Stimulated activated CD4-positive, alpha-beta T cell treated with anti-CD3 and anti-CD28 coated beads, Interleukin-12 subunit alpha, Interleukin-12 subunit beta, amount 100 ng/mL, for 48 hours (primary cell): Measurements from ENCODE around the gene FBH1.
"Not testable (repeated sequence)": the region's sequence is repeated elsewhere in the genome, so short reads cannot be mapped to it uniquely, and the experiment has no call there.

Experiments used
- DNase-seq, 3 donors: peaks; one replicate each; pipeline ENCODE4 v3.0.0-alpha.2; 2020; ENCODE audit warnings: low read depth in 2 of 3, low spot score in 1 of 3

The FBH1 gene

GRCh38 chr10:5889624-5890451 is at the start of gene FBH1, which contains the start of gene ANKRD16:
Gene FBH1, plus strand, starts transcription at chr10:5890243. Its CDS starts 103 bp downstream, at chr10:5890346.
Gene ANKRD16, minus strand, starts transcription at chr10:5889893. Its CDS starts 539 bp downstream, at chr10:5889354.
- DNase-seq: peak; percentile 95 to 98 (median 97)

DNA sequence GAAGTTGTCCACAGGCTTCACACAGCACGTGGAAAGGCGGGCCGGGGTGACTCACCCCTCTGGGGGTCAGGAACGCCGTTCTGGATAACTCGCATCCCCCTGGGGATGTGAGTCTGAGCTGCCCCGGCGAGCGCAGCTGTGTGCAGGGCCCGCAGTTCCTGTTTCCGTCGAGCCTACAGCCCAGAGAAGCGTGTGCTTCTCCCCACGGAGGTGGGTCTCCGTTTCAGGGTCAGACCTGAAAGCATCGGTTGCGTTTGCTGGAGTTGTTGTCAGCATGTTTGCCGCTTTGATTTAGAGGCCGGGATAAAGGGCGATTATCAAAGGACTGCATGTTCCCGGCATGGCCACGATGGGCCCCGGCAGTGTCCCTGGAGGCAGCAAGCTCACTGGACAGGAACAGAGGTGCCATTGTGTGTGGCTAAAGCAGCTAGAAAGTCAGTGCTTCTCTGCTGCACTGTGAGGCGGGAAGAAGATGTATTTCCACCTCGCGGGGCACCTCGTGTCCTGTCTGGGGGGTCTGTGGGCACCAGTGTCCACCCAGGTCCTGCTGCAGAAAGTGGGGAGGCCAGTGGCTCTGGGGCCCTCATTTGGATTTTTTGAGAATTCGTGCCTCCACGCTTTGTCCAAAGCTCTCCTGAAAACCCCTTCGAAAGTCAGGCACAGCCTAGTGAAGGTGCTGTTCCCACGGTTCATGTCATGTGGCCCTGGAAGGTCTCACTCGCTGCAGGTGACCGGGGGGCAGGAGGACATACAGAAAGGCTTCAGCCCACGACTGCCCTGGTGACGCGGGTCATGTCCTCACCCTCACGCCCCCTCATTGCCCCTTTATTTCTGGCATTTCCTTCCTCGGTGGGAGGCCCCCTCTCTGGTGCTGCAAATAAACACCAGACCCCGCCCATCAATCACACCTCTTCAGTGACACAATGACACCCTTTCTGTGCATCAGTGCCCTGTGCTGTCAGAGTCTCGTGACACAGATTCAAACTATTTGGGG is 49.4 kb upstream of the FBH1 start:
- no peak for DNase-seq

DNA sequence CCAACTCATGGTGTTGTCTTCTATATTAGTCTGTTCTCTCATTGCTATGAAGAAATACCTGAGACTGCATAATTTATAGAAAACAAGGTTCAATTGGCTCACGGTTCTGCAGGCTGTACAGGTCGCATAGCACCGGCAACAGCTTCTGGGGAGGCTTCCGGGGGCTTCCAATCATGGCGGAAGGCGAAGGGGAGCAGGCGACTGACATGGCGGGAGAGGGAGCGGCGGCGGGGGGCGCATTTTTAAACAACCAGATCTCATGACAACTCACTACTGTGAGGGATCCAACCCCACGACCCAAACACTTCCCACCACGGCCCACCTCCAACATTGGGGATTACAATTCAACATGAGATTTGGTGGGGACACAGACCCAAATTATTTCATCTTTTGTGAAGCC is 48.1 kb upstream of the FBH1 start:
- no peak for DNase-seq

DNA sequence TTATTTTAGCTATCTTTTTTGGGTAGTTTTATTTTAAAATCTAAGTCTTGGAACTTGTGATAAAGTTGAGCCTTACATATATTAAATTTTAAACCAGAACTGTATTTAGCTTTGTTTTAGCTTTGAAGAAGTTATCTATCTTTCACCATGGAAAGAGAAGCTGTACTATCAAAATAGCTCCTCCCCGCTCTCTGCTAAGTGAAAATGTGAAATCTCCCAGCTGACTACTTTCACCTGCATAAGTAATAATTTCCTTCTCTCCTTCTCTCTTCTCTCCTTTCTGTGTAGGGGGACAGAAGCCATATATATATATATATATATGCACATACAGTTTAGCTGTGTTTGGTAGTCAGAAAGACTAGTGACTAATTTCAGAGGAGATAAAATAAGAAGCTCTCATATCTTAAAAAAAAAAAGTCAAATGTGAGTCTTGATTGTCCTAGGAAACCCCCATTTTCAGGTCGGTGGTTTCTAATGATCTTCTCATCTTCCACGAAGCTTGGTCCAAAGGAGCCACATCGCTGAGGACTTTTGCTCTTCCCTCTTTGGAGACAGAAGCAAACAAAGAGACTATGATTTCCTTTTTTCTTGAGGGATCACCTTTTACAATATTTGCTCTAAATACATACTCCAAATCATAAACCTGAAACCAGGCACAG is 46.2 kb upstream of the FBH1 start:
- DNase-seq: no peak

DNA sequence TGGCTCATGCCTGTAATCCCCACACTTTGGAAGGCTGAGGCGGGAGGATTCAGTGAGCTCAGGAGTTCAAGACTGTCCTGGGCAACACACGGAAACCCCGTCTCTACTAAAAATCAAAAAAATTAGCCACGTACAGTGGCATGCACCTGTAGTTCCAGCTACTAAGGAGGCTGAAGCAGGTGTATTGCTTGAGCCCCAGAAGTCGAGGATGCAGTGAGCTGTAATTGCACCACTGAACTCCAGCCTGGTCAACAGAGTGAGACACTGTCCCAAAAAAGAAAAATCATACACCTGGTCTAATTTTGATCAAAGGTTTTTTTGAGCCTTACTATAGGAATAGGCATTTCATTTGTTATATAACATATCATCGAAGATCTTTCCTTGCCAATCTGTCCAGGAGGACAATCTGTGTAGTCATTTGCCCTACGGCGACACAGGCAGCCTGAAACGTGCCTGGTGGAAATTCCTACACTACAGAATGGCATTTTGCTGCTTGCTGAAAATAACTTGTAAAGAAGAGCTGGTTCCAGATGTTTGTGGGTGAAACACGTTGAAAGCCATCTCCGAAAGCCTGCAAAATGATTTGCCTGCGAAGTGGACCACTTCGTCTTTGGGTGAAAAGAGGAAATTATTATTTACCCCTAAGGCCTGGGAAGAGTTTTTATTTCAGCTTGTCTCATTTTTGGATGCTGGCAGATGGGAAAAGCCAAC is 45.5 kb upstream of the FBH1 start:
- no peak for DNase-seq

GRCh38 chr10:5846667-5847066 is 43.4 kb upstream of the FBH1 start:
- not testable (repeated sequence) for DNase-seq

GRCh38 chr10:5854131-5854475 is 35.9 kb upstream of the FBH1 start:
- DNase-seq: no peak

DNA sequence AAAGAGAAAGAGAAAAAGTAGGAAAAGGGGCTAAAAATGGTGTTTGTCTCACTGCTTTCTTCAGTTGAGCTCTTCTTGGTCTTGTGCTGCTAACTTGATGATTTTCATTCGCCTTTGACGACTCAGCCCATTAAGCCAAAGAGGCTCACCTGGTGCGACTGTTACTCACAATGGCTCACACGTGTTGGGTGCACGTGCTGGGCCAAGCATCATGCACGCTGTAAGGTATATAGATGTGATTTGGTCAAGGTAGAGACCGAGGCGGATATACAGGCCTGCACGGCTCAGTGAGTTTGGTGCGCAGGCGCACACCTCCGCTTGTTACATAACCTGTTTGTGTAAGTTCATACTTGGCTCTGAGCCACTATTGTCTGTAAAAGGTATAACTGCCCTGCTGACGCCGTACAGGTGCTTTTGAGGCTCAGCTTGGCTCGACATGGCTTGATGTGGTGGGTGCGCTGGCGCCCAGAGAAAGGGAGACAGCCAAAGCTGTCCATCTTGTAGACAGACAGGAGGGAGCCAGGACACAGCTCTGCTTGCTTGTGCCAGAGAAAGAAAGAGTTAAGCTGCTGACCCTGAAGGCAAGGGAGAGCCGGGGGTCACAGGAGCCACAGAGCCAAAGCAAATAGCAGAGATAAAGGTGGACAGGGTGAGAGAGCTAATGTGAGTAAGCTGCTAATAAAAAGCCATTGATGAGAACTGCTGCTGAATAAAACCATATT is 33.9 kb upstream of the FBH1 start:
- DNase-seq: no peak

GRCh38 chr10:5856701-5857004 is 33.4 kb upstream of the FBH1 start:
- no peak for DNase-seq

DNA sequence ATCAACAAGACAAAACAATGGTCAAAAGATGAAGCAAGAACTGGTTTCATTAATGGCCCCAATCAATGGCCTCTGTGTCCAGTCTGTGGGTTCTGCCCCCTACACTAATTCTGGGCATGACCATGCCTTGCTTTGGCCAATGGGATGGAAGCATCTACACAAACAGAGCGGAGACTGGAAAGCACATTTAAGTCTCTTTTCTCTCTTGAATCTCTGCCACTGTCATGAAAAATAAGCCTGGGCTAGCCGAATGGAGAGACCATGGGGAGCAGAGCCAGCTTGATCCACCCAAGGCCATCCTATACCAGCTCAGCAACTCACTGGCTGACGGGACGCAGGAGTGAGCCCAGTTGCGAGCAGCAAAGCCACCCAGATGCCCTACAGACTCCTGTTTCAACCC is 31.2 kb upstream of the FBH1 start:
- DNase-seq: no peak

GRCh38 chr10:5860066-5860465 is 30.0 kb upstream of the FBH1 start:
- DNase-seq: no peak

DNA sequence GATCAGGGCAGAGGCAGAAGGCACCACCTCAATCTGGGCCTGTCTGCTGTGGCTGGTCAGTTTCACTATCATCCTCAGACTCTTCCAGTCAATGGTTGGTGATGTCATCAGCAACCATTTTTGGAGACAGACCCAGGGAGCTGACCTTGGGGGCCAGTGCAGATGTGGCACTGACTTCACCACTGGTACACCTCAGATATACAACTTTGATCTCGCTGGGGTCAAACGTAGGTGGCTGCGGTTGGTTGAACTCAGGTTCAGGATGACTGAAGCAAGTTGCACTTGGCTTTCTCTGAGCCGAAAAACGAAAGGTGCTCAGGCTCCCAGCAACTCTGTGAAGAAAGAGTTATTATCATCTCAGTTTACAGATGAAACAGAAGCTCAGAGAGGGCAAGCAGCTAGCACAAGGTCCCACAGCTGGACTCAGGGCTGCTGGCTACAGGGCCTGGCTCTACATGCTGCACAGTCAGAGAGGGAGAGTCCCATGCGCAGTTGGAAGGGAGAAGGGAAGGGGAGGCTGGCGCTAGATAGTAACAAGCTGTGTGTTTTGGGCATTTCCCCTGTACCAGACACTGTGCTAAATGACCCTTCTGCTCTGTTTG is 27.6 kb upstream of the FBH1 start:
- DNase-seq: no peak

GRCh38 chr10:5862981-5863685 is 26.9 kb upstream of the FBH1 start:
- not testable (repeated sequence) for DNase-seq

DNA sequence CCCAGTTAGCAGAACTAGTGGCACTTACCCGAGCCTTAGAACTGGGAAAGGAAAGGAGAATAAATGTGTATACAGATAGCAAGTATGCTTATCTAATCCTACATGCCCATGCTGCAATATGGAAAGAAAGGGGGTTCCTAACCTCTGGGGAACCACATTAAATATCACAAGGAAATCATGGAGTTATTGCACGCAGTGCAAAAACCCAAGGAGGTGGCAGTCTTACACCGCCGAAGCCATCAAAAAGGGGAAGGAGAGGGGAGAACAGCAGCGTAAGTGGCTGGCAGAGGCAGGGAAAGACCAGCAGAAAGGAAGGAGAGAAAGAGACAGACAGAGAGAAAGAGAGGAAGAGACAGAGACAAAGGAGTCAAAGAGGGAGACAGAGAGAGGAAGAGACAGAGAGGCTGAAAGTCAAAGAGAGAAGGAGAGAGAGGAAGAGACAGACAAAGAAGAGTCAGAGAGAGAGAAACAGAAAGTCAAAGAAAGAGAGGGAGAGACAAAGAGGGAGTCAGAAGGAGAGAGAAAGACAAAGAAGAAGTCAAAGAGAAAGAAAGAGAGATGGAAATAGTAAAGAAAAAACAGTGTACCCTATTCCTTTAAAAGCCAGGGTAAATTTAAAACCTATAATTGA is 23.5 kb upstream of the FBH1 start:
- not testable (repeated sequence) for DNase-seq

DNA sequence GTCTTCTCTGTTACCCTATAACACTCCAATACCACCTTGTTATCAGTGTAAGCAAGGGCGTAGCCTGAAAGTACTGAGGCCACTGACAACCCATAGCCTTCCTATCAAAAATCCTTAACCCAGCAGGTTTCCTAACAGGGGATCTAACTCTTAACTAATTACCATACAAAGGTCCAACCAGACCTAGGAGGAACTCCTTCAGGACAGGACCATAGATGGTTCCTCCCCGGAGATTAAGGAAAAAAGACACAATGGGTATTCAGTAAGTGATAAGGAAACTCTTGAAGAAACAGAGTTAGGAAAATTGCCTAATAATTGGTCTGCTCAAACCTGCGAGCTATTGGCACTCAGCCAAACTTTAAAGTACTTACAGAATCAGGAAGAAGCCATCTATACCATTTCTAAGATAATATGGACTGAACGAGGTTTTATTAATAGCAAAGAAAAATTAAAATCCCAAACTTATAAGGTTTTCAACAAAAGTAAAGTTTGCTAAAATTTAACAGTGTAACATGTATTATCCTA is 22.9 kb upstream of the FBH1 start:
- not testable (repeated sequence) for DNase-seq

- DNase-seq: not testable (repeated sequence)
Measured at GRCh38 chr10:5868383-5868782, 21.7 kb upstream of the FBH1 start.

GRCh38 chr10:5869156-5869555 is 20.9 kb upstream of the FBH1 start:
- no peak for DNase-seq

DNA sequence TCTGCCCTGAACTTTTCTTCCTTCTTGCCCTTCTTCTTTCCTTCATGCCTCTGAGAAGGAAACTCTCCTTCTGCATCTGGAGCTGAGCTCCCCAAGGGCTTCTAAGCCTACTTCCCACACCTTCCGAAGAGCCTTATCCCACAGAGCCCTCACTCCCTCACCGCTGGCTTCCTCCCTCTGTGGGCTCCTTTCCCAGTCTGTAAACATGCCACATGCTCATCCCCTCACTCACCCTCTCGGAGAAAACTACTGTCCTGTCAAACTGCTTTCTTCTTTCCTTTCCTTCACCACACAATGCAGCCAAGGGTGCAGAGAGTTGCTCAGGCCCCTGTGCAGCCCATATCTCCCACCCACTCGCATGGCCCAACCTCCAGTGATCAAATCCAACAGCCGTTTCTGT is 18.4 kb upstream of the FBH1 start:
- DNase-seq: no peak
